Gastrocnemius medialis (tissue), 4 donors: ENCODE results near the gene GPRC5C. TPM values are rescaled to one million over a fixed set of nuclear protein-coding genes. Genes with fewer than 3 reads are reported as not detected.
A peak's percentile ranks its signal among the peaks of the same experiment; 100 is the strongest.

Experiments used
- ATAC-seq, 2 donors: fragments of 150-250 bp; one replicate each; pipeline ENCODE4 v1.9.1; 2016
- DNase-seq, 2 donors: peaks; one replicate each; pipeline ENCODE4 v3.0.0-alpha.2; 2019
- H3K27ac ChIP-seq, 4 donors: fragments of 200-600 bp; sonication (generic); 1 replicate in 1 of 4; 2 replicates in 3 of 4; pipeline ENCODE4 v1.5.1; 2016 to 2018; ENCODE audit warnings: mild to moderate bottlenecking in 2 of 4, moderate library complexity in 1 of 4
- H3K27me3 ChIP-seq, 3 donors: fragments of 200-600 bp; sonication (generic) in 2 of 3; 1 replicate in 1 of 3; 2 replicates in 2 of 3; pipeline versions ENCODE4 v1.5.1 to v1.6.0; 2016 to 2019; ENCODE audit warnings: mild to moderate bottlenecking in 1 of 3, moderate library complexity in 1 of 3
- H3K36me3 ChIP-seq, 2 donors: fragments of 200-600 bp; sonication (generic) in 1 of 2; one replicate each; pipeline ENCODE4 v1.5.1; 2017 to 2018
- H3K4me1 ChIP-seq, 2 donors: fragments of 200-600 bp; sonication (generic) in 1 of 2; one replicate each; pipeline ENCODE4 v1.5.1; 2016 to 2017; ENCODE audit warnings: mild to moderate bottlenecking in 2 of 2
- H3K4me3 ChIP-seq, 4 donors: fragments of 200-600 bp; sonication (generic) in 3 of 4; 1 replicate in 1 of 4; 2 replicates in 3 of 4; pipeline ENCODE4 v1.5.1; 2016 to 2019; ENCODE audit warnings: mild to moderate bottlenecking in 2 of 4
- H3K9me3 ChIP-seq, 3 donors: fragments of 200-600 bp; sonication (generic) in 2 of 3; 1 replicate in 1 of 3; 2 replicates in 2 of 3; pipeline ENCODE4 v1.5.1; 2016 to 2019
- POLR2A ChIP-seq, 2 donors: fragments of 450-650 bp; IDR thresholded peaks; one replicate each; pipeline ENCODE4 v1.6.1; 2017; ENCODE audit warnings: antibody characterized with exemption in 2 of 2, mild to moderate bottlenecking in 2 of 2, moderate library complexity in 2 of 2
- in situ Hi-C, 4 donors: fragments of 200-750 bp; cut with MboI; loops; one replicate each; pipeline versions ENCODE4 v1.15.0 to v1.8.0; 2017; ENCODE audit warnings: low sequenced_read_pairs in 4 of 4
- intact Hi-C: fragments of 100-400 bp; cut with DNase I; formaldehyde crosslinking; loops from one replicate; pipeline ENCODE4 v1.15.1; 2023; ENCODE audit warnings: low total_unique reads
- total RNA-seq, 4 donors: library from RNA; depleted of rRNA; stranded (reverse); fragments of >200 nt; gene quantifications; one replicate each; pipeline versions ENCODE4 v1.1.0 to v1.2.3, GENCODE V29; 2016
- TF ChIP-seq, protein P1 (sequence below), 5 experiments: fragments of 450-650 bp in 3 of 5; fragments of 200-600 bp in 2 of 5; sonication (generic) in 2 of 5; IDR thresholded peaks in 4 of 5; conservative IDR thresholded peaks in 1 of 5; 1 replicate in 4 of 5; 2 replicates in 1 of 5; pipeline ENCODE4 v1.5.1; 2016 to 2019; ENCODE audit warnings: antibody characterized with exemption in 5 of 5, mild to moderate bottlenecking in 3 of 5, moderate library complexity in 3 of 5

GPRC5C gene
- total RNA-seq, 4 donors from 2014 or later, result 80.4 to 138 (median 127) TPM

DNA sequence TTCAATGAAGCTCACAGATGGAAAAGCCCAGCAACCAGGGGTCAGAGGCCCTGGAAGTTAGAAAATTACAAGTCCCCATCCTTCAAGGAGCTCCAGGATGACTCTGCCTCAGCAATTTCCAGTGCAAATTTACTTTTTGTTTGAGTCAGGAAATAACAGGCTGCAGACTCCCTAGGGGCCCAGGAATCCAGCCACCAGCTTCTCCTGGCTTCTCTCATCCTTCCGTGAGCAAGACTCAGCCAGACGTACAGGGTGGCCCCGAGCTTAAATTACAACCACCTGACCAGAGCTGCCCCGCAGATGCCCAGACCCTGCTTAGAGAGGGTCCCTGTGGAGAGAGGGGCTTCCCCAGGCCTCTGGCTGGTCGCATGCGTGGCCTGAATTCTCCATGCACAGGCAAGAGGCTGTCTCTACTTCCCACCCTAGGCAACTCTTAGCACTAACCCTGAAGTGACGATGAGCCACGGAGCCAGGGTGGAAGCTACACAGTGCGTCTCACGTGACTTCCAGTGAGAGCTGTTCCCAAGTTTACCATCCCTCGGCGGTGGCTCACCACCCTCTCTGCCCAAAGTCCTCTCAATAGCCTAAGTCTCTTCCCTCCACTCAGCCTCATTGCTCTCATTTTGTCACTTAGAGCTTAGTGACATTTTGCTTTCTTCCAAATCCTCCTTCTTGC lies 37.5 kb upstream of the GPRC5C start:
- H3K27me3 ChIP-seq, result no peaks in the 10 kb centered on the region
- H3K27ac ChIP-seq, result peak overlapping the region; percentile 88 to 95 (median 95)
- in situ Hi-C loops, result loop anchor here in 1 of 4 donors (25.0 kb wide), 1 partner anchor 468 kb away; the partner anchor contains the start of genes FDXR and GRIN2C
- no peak overlapping the region for H3K4me3 ChIP-seq
- no peaks in the 10 kb centered on the region for H3K36me3 ChIP-seq
- H3K4me1 ChIP-seq, result peaks cover 40 to 41% of the 10 kb centered on the region in 2 donors
- TF ChIP-seq, protein P1, sequence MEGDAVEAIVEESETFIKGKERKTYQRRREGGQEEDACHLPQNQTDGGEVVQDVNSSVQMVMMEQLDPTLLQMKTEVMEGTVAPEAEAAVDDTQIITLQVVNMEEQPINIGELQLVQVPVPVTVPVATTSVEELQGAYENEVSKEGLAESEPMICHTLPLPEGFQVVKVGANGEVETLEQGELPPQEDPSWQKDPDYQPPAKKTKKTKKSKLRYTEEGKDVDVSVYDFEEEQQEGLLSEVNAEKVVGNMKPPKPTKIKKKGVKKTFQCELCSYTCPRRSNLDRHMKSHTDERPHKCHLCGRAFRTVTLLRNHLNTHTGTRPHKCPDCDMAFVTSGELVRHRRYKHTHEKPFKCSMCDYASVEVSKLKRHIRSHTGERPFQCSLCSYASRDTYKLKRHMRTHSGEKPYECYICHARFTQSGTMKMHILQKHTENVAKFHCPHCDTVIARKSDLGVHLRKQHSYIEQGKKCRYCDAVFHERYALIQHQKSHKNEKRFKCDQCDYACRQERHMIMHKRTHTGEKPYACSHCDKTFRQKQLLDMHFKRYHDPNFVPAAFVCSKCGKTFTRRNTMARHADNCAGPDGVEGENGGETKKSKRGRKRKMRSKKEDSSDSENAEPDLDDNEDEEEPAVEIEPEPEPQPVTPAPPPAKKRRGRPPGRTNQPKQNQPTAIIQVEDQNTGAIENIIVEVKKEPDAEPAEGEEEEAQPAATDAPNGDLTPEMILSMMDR (IDR thresholded peaks at IDR 0.05 in 4 of 5, conservative IDR thresholded peaks at IDR 0.05 in 1 of 5), result no peak
- no peak for TF ChIP-seq POLR2A (IDR thresholded peaks at IDR 0.05)
- no peaks in the 10 kb centered on the region for H3K9me3 ChIP-seq
- ATAC-seq, result peak; percentile 54 to 64
- peak in 1 of 2 donors; percentile 58 for DNase-seq
- intact Hi-C loops, result no loop called here

- peak; percentile 93 to 94 for ATAC-seq
Observed at GRCh38 chr17:74394977-74395376, 36.9 kb upstream of the GPRC5C start.

DNA sequence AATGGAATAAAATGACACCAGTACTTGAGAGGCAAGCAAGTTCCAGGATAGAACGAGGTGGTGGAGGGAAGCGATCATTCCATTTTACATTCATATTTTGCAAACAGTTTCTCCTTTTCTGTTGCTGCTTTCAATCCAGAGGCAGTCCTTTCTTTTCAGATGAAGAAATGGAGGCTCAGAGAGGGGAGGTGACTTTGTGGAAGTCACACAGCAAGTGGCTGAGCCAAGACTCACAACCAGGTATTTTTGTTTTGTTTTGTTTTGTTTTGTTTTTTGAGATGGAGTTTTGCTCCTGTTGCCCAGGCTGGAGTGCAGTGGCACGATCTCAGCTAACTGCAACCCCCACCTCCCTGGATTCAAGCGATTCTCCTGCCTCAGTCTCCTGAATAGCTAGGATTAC lies 35.3 kb upstream of the GPRC5C start:
- DNase-seq (no peak), ATAC-seq (no peak)
- no peak overlapping the region for H3K4me3 ChIP-seq
- TF ChIP-seq, protein P1 (IDR thresholded peaks at IDR 0.05 in 4 of 5, conservative IDR thresholded peaks at IDR 0.05 in 1 of 5), result no peak
- no peak for TF ChIP-seq POLR2A (IDR thresholded peaks at IDR 0.05)
- H3K4me1 ChIP-seq, result peaks cover 35 to 37% of the 10 kb centered on the region in 2 donors
- in situ Hi-C loops, result loop anchor here in 1 of 4 donors (25.0 kb wide), 1 partner anchor 466 kb away; the partner anchor contains the start of genes FDXR and GRIN2C
- no peaks in the 10 kb centered on the region for H3K27me3 ChIP-seq
- peak overlapping the region; percentile 88 to 95 (median 95) for H3K27ac ChIP-seq
- intact Hi-C loops, result no loop called here
- no peaks in the 10 kb centered on the region for H3K36me3 ChIP-seq
- no peaks in the 10 kb centered on the region for H3K9me3 ChIP-seq

More at GRCh38 chr17:74394977-74395376, 36.9 kb upstream of the GPRC5C start:
- Histone ChIP-seq H3K4me1 (peaks cover 40 to 41% of the 10 kb centered on the region in 2 donors), H3K36me3 (no peaks in the 10 kb centered on the region), H3K27ac (peak overlapping the region; percentile 88 to 95 (median 95)), H3K9me3 (no peaks in the 10 kb centered on the region), H3K27me3 (no peaks in the 10 kb centered on the region), H3K4me3 (peak overlapping the region in 2 of 4 donors; percentile 9 to 19)
- TF ChIP-seq, protein P1 (IDR thresholded peaks at IDR 0.05 in 4 of 5, conservative IDR thresholded peaks at IDR 0.05 in 1 of 5), result peak in 2 of 5 experiments; percentile 7 to 23
- peak; percentile 38 to 48 for TF ChIP-seq POLR2A (IDR thresholded peaks at IDR 0.05)
- in situ Hi-C loops (loop anchor here in 1 of 4 donors (25.0 kb wide), 1 partner anchor 467 kb away; the partner anchor contains the start of genes FDXR and GRIN2C), intact Hi-C loops (loop anchor here (1.0 kb wide), 1 partner anchor 29 kb away; no protein-coding TSS in a partner anchor)
- peak; percentile 78 to 92 for DNase-seq

GRCh38 chr17:74402048-74402447 lies 29.8 kb upstream of the GPRC5C start:
- H3K9me3 ChIP-seq, result no peaks in the 10 kb centered on the region
- no peak overlapping the region for H3K4me3 ChIP-seq
- no peak overlapping the region for H3K27ac ChIP-seq
- DNase-seq (no peak), ATAC-seq (no peak)
- intact Hi-C loops (no loop called here), in situ Hi-C loops (no loop called here)
- no peaks in the 10 kb centered on the region for H3K36me3 ChIP-seq
- no peaks in the 10 kb centered on the region for H3K27me3 ChIP-seq
- TF ChIP-seq, protein P1 (IDR thresholded peaks at IDR 0.05 in 4 of 5, conservative IDR thresholded peaks at IDR 0.05 in 1 of 5), result no peak
- no peak for TF ChIP-seq POLR2A (IDR thresholded peaks at IDR 0.05)
- H3K4me1 ChIP-seq, result peaks cover 6 to 8% of the 10 kb centered on the region in 2 donors
